GM12878 (cell line): Measurements from ENCODE around the gene EVC. TPM values are rescaled to one million over a fixed set of nuclear protein-coding genes. Genes with fewer than 3 reads are reported as not detected.

ENCODE experiments used
- ATAC-seq: fragments of 200-7000 bp; cut with Tn5 transposase; 3 replicates; pipeline ENCODE4 v1.9.1; 2020; ENCODE audit warnings: mild to moderate bottlenecking, moderate library complexity
- BruUV-seq: library from RNA; stranded (reverse); fragments of 400-500 nt; replicated peaks from 2 replicates; lab custom pipeline; 2021; lab: Mats Ljungman, UMichigan
- CTCF ChIA-PET: fragments of 300-600 bp; sonication (Branson Sonifier 250); formaldehyde crosslinking; extraction: SDS; loops from one replicate; lab custom pipeline; 2021; ENCODE audit warnings: inconsistent platforms; lab: Yijun Ruan, JAX
- POLR2A ChIA-PET: fragments of 350-600 bp; formaldehyde crosslinking; extraction: SDS; loops from one replicate; lab custom pipeline; 2021; ENCODE audit warnings: inconsistent platforms; lab: Charles Lee
- RAD21 ChIA-PET: fragments of 300-600 bp; sonication (Branson Sonifier 250); formaldehyde crosslinking; loops from one replicate; lab custom pipeline; 2023; ENCODE audit warnings: antibody characterized with exemption; ENCODE audit not compliant: unreplicated experiment; lab: Charles Lee
- SMC1A ChIA-PET: fragments of 300-600 bp; sonication (Branson Sonifier 250); formaldehyde crosslinking; loops from one replicate; lab custom pipeline; 2023; ENCODE audit not compliant: unreplicated experiment, uncharacterized antibody; lab: Charles Lee
- DNase-seq: peaks from one replicate; pipeline ENCODE4 v3.0.0-alpha.2; 2011; ENCODE audit warnings: low read depth, low spot score
- FAIRE-seq: peaks from 3 replicates; lab custom pipeline; 2011; peaks lifted over from hg19 to GRCh38; lab: Jason Lieb, UNC
- H2AFZ ChIP-seq: 2 replicates; pipeline ENCODE4 v1.6.0; 2011; ENCODE audit warnings: low read depth, low read length, control low read depth; ENCODE audit not compliant: control insufficient read depth
- H3K27ac ChIP-seq: 2 replicates; pipeline ENCODE4 v1.5.1; 2011; ENCODE audit warnings: control low read depth; ENCODE audit not compliant: control insufficient read depth, insufficient read depth
- H3K27me3 ChIP-seq, 2 experiments: replicated peaks in 1 of 2; 2 replicates each; pipeline versions ENCODE4 v1.6.0 to v1.6.1; 2011; ENCODE audit warnings: low read length in 1 of 2; ENCODE audit not compliant: control insufficient read depth in 2 of 2, insufficient read depth in 2 of 2
- H3K36me3 ChIP-seq, 2 experiments: 2 replicates each; pipeline ENCODE4 v1.5.1; 2011; ENCODE audit warnings: low read length in 1 of 2; ENCODE audit not compliant: control insufficient read depth in 2 of 2, insufficient read depth in 2 of 2
- H3K4me1 ChIP-seq: 2 replicates; pipeline ENCODE4 v1.6.1; 2011; ENCODE audit warnings: mild to moderate bottlenecking, low read length, moderate library complexity, mixed read lengths; ENCODE audit not compliant: control insufficient read depth, insufficient read depth
- H3K4me2 ChIP-seq: 2 replicates; pipeline ENCODE4 v1.6.0; 2011; ENCODE audit warnings: control low read depth; ENCODE audit not compliant: control insufficient read depth, insufficient read depth
- H3K4me3 ChIP-seq: fragments of 200-600 bp; sonication (generic); 2 replicates; pipeline ENCODE4 v1.5.1; 2016
- H3K79me2 ChIP-seq: 2 replicates; pipeline ENCODE4 v1.6.0; 2011; ENCODE audit warnings: low read length; ENCODE audit not compliant: control insufficient read depth, insufficient read depth
- H3K9ac ChIP-seq: 2 replicates; pipeline ENCODE4 v1.8.0; 2011; ENCODE audit warnings: low read length, control low read depth, mixed read lengths; ENCODE audit not compliant: control insufficient read depth, insufficient read depth
- H3K9me3 ChIP-seq: replicated peaks from 3 replicates; pipeline ENCODE4 v1.5.1; 2011; ENCODE audit warnings: mild to moderate bottlenecking, low read length; ENCODE audit not compliant: control insufficient read depth, insufficient read depth
- H4K20me1 ChIP-seq: 2 replicates; pipeline ENCODE4 v1.6.0; 2011; ENCODE audit not compliant: control insufficient read depth, insufficient read depth
- NBN ChIP-seq: fragments of 450-650 bp; IDR thresholded peaks from 2 replicates; pipeline ENCODE4 v1.6.1; 2016
- STAT1 ChIP-seq: fragments of 450-650 bp; conservative IDR thresholded peaks from 2 replicates; pipeline ENCODE4 v1.6.1; 2014; ENCODE audit warnings: antibody characterized with exemption, mild to moderate bottlenecking
- ZNF592 ChIP-seq: fragments of 450-650 bp; IDR thresholded peaks from 2 replicates; pipeline ENCODE4 v1.6.1; 2017; ENCODE audit warnings: mild to moderate bottlenecking, moderate library complexity
- WGBS: methylation state at CpG from one replicate; pipeline ENCODE4 v1.1.6; 2016; ENCODE audit warnings: low lambda C conversion rate; ENCODE audit not compliant: insufficient replicate concordance, insufficient coverage; ENCODE audit errors: missing lambda C conversion rate; 5-methylcytosine and 5-hydroxymethylcytosine counted together
- in situ Hi-C: fragments of 300-500 bp; cut with MboI; formaldehyde crosslinking; loops from 9 replicates; pipeline ENCODE4 v1.14.3; 2018; ENCODE audit warnings: mixed read lengths
- intact Hi-C: fragments of 100-400 bp; cut with micrococcal nuclease; formaldehyde crosslinking; loops from one replicate; pipeline ENCODE4 v1.14.2; 2022; ENCODE audit not compliant: unreplicated experiment
- polyA plus RNA-seq, 11 experiments: library from polyadenylated mRNA; depleted of rRNA in 4 of 11; unstranded in 6 of 11; stranded (reverse) in 5 of 11; fragments of >200 nt; fragmentation: Nextera tagmentation in 4 of 11; fragmentation: Illumina TruSeq in 1 of 11; extraction: Ambion mirVana in 4 of 11; extraction: Trizol in 1 of 11; gene quantifications; 1 replicate in 1 of 11; 2 replicates in 10 of 11; pipeline versions ENCODE4 v1.2.1 to v1.2.3, GENCODE V29; 2011 to 2016; ENCODE audit warnings: inconsistent platforms in 2 of 11, missing spikeins in 2 of 11, low read depth in 1 of 11
- total RNA-seq, 4 experiments: library from RNA; depleted of rRNA in 3 of 4; stranded (reverse); fragments of >200 nt in 3 of 4; fragmentation: Illumina TruSeq in 1 of 4; extraction: Trizol in 1 of 4; gene quantifications; 2 replicates each; pipeline versions ENCODE4 v1.2.1 to v1.2.3, GENCODE V29; 2013 to 2021

The EVC gene
- total and polyA plus RNA-seq, 10 of the 15 experiments (the other 5 are each of a cell fraction or from before 2014, with no cell fraction given): 0.87 to 55.9 (median 15.6) TPM

GRCh38 chr4:5783486-5783885 lies 72.5 kb downstream of the EVC start (continued):
- TF ChIP-seq ZNF592: no peak
- TF ChIP-seq, all 136 proteins: peak for 0

- no peaks in the 10 kb centered on the region for H4K20me1 ChIP-seq
- FAIRE-seq: no peak
- no TSS peak for BruUV-seq
- no peak overlapping the region for H3K4me3 ChIP-seq
- ChIA-PET RAD21 (no interaction called here), CTCF (no interaction called here), POLR2A (interaction anchor here (0.7 kb wide), 1 partner anchor 690 kb away, joined by 7 read pairs; no protein-coding TSS in a partner anchor), SMC1A (no interaction called here)
- no peaks in the 10 kb centered on the region for H3K79me2 ChIP-seq
- H3K9me3 ChIP-seq: peaks cover 4% of the 10 kb centered on the region; the same call in 1 of the 3 replicates
- H2AFZ ChIP-seq: no peak overlapping the region
- ATAC-seq: no peak
- H3K9ac ChIP-seq: no peak overlapping the region
- H3K4me2 ChIP-seq: no peak overlapping the region
- DNase-seq: no peak
- in situ Hi-C loops: no loop called here
- H3K27me3 ChIP-seq: no peaks in the 10 kb centered on the region
- H3K36me3 ChIP-seq: peaks cover 2 to 8% of the 10 kb centered on the region in 2 experiments; a peak in 2 of 4 replicates
- no peak for TF ChIP-seq STAT1
- TF ChIP-seq NBN: no peak
- intact Hi-C loops: no loop called here
- 31% methylated on average over 6 of the region's 6 CpGs for WGBS
- no peaks in the 10 kb centered on the region for H3K4me1 ChIP-seq
- H3K27ac ChIP-seq: no peak overlapping the region
Observed at GRCh38 chr4:5784021-5784420, 73.0 kb downstream of the EVC start.
